GM19351 (cell line): Measurements from ENCODE around the gene MCU.
"Not testable (repeated sequence)": the region's sequence is repeated elsewhere in the genome, so short reads cannot be mapped to it uniquely, and the experiment has no call there.

Source experiments
- ATAC-seq: cut with Tn5 transposase; IDR thresholded peaks from one replicate; pipeline ENCODE4 v1.9.1; 2021; ENCODE audit warnings: mild to moderate bottlenecking, moderate library complexity; ENCODE audit not compliant: unreplicated experiment

Gene MCU, protein sequence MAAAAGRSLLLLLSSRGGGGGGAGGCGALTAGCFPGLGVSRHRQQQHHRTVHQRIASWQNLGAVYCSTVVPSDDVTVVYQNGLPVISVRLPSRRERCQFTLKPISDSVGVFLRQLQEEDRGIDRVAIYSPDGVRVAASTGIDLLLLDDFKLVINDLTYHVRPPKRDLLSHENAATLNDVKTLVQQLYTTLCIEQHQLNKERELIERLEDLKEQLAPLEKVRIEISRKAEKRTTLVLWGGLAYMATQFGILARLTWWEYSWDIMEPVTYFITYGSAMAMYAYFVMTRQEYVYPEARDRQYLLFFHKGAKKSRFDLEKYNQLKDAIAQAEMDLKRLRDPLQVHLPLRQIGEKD

DNA sequence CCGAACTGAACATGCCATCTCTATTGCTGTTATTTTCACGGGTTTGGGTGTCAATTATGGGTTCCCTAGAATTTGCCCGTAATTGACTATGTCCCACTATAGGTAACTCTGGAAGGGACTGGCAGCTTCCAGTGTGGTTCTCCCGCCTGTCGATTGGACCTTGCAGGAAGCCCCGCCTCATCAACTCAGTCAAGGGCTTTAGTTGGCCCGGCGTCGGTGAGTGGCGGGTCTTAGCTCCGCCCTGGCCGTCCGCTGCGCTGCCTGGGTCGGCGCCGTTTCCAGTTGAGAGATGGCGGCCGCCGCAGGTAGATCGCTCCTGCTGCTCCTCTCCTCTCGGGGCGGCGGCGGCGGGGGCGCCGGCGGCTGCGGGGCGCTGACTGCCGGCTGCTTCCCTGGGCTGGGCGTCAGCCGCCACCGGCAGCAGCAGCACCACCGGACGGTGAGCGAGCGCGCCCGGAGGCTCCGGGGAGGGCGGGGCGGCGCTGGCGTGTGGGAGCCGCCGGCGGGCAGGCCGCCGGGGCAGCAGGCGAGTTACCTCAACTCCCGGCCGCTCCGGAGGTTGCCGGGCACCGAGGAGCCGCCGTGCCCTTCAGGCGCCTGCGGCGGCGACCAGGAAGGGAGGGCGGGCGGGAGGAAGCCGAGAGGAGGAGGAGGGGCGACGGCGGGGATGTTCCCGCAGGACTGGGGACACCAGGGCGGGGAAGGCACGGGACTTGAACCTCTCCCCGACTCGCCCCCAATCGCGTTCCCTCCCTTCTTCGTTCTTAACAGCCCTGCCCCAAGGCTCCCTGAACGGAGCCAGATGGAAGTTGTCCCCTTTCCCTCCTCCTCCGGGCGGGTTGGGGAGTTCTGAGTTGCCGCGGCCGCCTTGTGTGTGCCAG is at the start of gene MCU:
Gene MCU, plus strand, starts transcription at position 281 of the 881 bp plus-strand sequence. Its CDS starts 9 bp downstream, at position 290.
- ATAC-seq, result peak; percentile 89

DNA sequence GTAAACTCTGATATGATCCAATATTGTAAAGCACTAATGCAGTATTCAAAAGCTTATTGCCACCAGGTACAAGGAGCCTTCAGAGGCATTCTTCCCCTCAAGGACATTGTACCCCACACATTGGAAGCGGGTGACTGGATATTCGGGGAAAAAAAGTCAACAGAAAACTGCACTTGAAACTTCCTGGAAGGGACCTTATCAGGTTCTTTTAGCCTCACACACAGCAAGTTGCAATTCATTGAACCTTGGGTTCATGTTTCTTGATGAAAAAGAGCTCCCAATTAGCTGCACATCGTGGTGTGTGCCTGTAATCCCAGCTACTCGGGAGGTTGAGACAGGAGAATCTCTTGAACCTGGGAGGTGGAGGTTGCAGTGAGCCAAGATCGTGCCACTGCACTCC is 49.6 kb upstream of the MCU start:
- no peak for ATAC-seq

DNA sequence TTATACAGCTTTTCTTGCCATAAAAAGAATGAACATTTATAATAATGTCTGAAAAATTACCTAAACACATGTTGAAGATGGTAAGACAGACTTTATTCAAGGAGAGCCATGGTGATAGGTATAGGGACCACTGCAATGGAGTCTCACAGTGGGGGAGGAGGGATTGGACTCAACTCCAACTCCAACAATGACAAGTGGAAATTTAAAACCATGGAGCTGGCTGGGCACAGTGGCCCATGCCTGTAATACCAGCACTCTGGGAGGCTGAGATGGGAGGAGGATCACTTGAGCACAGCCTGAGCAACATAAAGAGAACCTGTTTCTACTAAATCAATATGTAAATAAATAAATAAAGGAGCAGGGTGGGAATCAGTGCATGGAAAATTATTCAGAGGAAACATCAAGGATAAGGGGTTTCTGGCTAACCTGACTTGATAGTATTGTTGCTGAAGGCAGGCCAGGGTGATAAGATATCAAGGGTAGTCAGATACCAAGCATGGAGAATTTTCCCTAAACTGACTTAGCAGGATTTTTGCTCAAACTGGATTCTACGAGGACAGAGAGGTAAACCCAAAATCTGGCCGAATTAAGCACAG is 46.6 kb upstream of the MCU start:
- no peak for ATAC-seq

DNA sequence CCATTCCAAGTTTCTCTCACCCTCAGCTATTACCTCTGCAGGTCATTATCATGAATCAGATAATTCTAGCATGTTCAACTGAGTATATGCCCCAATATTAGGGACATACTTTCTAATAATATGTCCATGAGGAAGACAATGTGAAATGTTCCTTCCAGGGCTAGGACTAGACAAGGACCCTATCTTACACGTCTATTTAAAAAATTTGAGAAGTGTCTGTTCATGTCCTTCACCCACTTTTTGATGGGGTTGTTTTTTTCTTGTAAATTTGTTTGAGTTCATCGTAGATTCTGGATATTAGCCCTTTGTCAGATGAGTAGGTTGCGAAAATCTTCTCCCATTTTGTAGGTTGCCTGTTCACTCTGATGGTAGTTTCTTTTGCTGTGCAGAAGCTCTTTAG is 45.0 kb upstream of the MCU start:
- not testable (repeated sequence) for ATAC-seq

DNA sequence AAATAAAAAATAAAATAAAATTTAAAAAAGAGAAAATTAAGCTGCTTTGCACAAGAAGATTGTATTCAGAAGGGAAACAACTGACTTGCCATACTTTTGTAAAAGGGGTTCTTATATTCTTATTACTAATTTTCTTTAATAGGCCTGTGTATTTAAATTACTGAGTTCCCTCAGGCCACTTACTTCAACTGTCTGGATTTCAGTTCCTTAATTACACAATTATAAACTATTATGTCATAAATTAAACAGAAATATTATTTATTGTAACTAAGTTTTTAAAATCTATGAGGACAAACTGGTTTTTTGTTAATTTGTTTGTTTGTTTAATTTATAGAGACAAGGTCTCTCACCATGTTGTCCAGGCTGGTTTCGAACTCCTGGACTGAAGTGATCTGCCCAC is 43.6 kb upstream of the MCU start:
- no peak for ATAC-seq

DNA sequence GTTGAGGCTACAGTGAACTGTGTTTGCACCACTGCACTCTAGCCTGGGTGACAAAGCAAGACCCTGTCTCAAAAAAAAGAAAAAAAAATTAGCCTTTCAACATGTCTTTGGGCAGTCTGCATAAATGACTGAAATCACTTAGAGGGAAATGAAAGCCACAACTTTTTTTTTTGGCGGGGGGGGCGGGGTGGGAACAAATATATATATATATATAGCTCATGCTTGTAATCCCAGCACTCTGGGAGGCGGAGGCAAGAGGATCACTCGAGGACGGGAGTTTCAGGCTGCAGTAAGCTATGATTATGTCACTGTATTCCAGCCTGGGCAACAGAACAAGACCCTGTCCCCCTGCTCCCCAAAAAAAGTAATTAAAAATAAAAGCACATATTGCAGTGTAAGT is 42.7 kb upstream of the MCU start:
- ATAC-seq, result no peak

DNA sequence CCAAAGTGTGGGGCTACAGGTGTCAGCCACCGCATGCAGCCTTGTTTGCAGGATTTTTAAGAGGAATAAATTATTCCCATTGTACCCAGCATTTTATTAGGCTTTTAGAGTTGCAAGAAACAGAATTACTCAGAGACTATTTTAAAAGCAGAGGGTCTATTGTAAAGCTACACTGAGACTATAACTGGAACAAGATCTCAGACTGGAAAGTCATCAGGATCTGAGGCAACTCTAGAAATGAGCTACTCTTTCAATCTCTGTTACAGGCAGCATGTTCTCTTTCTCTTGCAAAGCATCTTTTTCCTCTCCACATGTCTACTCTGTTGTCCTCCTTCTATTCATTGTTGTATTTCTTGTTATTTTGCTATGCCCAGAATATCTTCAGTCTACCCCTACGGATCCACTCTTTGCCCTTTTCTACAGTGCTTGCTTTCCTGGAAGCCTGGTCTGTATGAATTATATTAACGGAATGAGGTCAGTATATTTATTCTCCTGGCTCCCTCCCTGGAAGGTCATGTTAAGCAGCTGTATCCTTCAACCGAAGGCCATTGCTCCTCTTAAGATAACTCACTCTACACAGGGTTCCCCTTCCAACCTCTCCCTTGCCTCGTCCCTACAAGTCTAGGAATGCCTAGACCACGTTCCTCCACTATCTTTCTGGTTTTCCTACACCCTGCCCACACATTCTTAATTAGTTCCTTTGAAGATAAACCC is 38.4 kb upstream of the MCU start:
- ATAC-seq, result no peak

DNA sequence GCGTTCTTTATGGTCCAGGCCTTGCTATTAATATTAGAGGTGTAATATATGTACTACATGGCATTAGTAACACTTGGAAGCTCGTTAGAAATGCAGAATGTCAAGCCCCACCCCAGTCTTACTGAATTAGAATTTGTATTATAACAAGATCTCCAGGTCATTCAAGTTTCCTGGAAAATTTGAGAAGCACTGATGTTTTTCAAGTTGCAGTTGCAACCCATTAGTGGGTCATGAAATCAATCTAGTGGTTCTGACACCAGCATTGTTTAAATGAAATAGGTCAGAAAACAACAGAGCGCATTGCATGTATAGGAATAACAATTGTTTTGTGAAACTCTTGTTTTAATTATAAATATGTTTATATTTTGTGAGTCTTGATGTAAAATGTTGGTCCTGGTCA is 37.2 kb upstream of the MCU start:
- no peak for ATAC-seq

DNA sequence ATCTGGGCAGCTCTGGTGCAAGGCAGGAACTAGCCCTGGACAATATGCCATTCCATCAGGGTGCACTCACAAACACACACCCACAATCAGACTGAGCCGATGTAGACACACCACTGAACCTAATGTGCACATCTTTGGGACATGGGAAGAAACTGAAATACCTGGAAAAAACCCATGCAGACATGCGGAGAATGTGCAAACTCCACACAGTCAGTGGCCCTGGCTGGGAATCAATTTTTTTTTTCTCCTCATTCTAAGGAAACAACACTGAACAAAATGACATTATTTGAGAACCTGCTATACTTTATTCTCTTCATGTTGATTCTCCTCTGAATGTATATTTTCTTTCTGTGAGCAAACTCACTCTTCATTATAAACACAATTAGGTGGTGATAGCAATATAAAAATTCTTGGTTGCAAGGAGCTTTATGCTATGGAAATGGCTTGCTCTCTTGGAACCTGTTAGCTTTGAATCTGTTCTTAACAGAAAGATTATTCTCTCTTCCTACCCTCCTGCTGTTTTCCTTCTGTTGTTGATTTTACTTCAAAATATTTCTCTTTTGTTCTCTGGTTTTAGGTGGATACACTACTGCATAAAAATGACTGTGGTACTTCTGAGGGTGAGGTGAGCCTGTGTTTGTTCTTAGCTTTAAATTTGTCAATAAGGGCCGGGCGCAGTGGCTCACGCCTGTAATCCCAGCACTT is 33.1 kb upstream of the MCU start:
- ATAC-seq, result no peak

DNA sequence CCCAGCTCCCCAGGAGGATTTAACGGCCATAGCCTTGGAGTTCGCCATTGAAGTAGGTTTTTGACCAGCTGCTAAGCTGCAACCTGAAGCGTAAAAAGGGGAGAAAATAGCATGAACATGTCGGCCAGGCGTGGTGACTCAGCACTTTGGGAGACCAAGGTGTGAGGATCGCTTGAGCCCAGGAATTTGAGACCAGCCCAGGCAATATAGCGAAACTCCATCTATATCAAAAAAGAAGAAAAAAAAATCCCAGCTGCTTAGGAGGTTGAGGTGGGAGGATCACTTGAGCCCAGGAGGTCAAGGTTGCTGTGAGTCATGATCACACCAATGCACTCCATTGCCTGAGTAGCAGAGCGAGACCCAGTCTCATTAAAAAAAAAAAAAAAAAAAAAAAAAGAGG is 32.2 kb upstream of the MCU start:
- ATAC-seq, result no peak

DNA sequence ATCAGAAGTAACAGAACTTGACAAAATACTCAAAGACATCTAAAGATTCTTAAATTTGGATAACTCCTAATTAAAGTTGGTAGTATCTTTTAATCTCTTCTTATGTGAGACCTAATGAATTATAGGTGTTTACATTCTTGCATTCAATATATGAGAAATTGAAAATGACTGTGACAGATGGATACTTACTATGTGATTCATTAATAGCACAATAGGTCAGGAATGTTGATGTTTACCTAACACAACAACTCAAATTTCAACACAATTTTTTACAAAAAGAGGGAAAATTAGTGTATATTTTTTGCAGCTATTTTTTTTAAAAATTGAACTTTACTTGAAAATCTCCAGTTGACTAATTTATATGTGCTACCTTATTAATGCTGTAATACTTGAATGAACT is 31.7 kb upstream of the MCU start:
- no peak for ATAC-seq

DNA sequence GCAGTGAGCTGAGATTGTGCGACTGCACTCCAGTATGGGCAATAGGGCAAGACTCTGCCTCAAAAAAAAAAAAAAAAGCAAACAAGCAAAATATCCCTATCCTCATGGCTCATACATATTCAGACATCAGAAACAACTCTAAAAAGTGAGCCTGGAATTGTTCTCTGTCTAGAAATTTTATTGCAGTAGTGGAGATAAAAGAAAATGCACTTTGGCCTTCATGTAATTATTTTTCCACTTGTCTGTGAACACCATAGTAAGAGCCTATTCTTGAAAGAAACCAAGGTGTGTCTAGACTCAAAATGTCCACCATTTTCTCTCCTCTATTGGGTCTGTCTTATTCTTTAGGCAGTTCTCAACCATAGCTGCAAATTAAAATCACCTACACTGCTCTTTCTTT is 30.5 kb upstream of the MCU start:
- ATAC-seq, result no peak

DNA sequence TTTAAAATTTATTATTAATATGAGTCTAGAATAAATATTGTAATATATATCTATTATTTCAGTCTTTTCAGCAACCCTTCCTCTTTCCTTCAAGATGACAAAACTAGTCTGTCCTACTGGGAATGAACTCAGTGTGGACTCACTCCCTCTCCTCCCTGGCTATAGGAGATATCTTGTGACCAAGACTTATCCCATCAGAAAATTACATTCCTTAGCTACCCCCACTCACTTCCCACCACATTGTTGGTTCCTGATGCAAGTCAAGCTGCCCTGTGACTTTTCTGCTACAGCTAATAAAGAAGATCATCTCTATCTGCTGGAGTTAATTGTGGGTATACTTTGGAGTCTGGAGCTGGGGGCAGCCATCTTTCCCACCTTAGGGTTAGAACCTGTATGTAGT is 28.0 kb upstream of the MCU start:
- no peak for ATAC-seq

DNA sequence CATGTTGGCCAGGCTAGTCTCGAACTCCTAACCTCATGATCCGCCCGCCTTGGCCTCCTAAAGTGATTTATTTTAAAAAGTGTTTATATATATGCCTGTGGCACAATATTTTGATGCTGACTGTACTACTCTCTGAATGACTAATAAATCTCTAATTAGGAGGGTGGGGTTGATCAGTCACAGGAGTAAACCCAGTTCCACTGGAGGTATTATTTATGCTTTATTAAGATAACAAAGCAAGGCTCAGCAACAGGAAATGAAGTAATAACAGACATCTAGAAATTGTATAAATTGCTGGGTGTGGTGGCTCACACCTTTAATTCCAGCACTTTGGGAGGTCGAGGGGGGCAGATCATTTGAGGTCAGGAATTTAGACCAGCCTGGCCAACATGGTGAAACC is 26.0 kb upstream of the MCU start:
- no peak for ATAC-seq

DNA sequence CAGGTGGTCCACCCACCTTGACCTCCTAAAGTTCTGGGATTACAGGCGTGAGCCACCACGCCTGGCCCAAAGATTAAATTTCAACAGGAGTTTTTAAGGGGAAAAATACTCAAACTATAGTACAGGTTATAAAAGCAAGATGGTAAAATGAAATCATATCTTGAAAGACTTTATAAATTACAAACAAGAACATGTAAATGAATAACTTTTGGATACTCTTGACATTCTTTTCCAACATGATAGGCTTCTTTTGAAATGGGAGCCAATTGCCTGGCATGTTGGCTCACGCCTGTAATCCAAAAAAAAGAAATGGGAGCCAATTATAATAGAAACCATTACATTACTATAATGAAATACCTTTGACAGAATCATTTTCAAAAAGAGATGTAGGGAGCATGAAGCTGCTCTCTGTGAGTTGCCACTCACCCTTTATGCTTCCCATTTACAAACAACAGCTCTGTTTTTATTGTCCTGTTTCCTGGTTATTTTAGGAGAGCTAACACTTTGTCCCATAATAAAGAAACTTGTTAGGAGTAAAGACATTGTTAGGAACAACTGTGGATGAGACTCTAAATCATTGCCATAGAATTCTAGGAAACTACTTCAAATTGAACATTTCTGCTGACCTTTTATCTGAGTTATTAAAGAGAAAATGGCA is 24.6 kb upstream of the MCU start:
- no peak for ATAC-seq

DNA sequence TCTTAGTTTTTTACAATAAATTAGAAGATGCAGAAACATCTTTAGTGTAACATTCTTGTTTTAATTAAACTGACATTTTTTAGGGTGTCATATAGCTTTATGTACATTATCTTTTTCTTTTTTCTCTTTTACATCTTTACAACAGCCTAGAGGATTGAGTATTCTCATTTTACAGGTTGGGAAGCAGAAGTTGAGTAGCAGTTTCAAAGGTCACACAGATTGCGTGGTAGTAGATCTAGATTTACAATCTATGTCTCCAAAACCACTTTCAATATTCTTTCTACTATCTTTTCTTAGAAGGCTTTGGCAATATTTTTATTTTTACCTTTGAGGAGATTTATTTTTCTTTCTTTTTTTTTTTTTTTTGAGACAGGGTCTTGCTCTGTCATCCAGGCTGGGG is 18.7 kb upstream of the MCU start:
- ATAC-seq, result no peak

DNA sequence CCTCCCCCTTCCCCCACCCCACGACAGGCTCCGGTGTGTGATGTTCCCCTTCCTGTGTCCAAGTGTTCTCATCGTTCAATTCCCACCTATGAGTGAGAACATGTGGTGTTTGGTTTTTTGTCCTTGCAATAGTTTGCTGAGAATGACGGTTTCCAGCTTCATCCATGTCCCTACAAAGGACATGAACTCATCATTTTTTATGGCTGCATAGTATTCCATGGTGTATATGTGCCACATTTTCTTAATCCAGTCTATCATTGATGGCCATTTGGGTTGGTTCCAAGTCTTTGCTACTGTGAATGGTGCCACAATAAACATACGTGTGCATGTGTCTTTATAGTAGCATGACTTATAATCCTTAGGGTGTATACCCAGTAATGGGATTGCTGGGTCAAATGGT is 17.8 kb upstream of the MCU start:
- not testable (repeated sequence) for ATAC-seq

DNA sequence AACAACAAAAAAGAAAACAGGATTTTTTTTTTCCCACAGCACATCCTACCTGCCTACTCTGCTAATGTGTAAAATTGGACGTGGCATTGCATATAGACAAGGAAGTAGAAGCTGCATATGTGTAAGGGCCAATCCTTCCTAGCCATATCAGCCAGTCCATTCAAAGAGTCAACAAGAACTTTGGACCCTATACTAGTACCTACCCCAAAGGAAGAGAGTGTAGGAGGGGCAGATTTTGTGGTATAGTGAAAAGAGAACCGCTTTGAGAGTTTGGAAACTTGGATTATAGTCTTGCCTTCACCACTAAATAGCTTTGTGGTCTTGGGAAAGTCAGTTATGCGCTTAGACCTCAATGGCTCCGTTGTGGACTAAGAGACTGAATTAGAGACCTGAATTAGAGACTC is 12.1 kb upstream of the MCU start:
- ATAC-seq, result no peak

DNA sequence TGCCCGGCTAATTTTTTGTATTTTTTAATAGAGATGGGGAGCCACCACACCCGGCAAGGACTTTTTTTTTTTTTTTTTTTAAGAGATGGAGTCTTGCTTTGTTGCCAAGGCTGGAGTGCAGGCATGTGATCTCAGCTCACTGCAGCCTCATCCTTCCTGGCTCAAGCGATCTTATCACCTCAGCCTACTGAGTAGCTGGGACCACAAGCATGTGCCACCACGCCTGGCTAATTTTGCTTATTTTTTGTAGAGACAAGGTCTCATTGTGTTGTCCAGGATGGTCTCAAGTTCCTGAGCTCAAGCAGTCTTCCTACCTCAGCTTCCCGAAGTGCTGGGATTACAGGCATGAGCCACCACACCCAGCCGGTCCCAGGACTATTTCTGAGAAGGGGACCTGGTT is 9.3 kb upstream of the MCU start:
- ATAC-seq, result no peak

DNA sequence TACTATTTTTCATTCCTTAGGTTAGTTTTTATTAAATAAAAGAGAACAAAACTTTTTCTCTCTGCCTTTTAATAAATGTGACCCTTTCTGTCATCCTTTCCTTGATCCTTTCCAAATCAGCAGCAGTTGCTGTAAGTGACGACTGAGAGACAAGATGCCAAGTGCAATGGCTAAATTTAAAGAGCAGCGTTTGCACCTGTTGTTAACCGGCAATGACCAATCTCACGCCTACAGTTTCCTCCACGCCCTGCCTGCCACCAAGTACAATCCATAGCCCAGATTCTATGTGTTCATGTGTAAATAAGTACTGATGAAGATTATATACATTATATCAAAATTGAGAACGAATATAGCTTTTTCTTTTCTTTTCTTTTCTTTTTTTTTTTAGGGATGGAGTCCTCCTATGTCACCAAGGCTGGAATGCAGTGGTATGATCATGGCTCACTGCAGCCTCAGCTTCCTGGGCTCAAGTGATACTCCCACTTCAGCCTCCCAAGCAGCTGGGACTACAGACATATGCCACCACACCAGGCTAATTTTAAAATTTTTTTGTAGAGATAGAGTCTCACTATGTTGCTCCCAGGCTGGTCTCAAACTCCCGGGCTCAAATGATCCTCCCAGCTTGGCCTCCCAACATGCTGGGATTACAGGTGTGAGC is 6.5 kb upstream of the MCU start:
- ATAC-seq, result no peak
